AG09309 (cell line): ENCODE results near the gene GALNT15.

Experiments
- DNase-seq: peaks from one replicate; pipeline ENCODE4 v3.0.0-alpha.2; 2010; ENCODE audit warnings: low read depth
- H3K4me3 ChIP-seq: 2 replicates; pipeline ENCODE4 v1.5.1; 2011; ENCODE audit warnings: mild to moderate bottlenecking, low read depth, low read length, moderate library complexity; ENCODE audit not compliant: control insufficient read depth
- TF ChIP-seq, protein P1 (sequence below): IDR thresholded peaks from 2 replicates; pipeline ENCODE4 v1.5.1; 2011; ENCODE audit warnings: mild to moderate bottlenecking, low read depth, low read length, inconsistent platforms; ENCODE audit not compliant: insufficient read depth, control insufficient read depth; ENCODE audit errors: missing control alignments

The GALNT15 gene

DNA sequence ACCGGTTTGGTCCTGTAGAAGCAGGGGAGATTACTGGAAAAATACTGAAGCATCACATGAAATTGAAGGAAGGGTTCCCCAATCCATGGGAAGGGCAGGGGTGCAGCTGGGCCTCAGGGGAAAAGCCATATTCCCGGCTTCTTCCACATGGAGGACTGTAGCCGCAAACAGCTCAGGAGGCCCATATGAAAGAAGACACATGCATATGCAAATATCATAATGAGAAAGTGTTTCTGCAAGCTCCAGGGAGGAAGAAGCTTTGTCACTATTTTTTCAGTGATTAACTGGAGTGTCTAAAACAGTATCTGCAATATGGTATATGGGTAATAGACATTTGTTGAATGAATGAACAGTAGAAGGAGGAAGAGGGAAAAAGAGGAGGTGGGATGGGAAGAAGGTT is 71.1 kb downstream of the GALNT15 start:
- TF ChIP-seq, protein P1, sequence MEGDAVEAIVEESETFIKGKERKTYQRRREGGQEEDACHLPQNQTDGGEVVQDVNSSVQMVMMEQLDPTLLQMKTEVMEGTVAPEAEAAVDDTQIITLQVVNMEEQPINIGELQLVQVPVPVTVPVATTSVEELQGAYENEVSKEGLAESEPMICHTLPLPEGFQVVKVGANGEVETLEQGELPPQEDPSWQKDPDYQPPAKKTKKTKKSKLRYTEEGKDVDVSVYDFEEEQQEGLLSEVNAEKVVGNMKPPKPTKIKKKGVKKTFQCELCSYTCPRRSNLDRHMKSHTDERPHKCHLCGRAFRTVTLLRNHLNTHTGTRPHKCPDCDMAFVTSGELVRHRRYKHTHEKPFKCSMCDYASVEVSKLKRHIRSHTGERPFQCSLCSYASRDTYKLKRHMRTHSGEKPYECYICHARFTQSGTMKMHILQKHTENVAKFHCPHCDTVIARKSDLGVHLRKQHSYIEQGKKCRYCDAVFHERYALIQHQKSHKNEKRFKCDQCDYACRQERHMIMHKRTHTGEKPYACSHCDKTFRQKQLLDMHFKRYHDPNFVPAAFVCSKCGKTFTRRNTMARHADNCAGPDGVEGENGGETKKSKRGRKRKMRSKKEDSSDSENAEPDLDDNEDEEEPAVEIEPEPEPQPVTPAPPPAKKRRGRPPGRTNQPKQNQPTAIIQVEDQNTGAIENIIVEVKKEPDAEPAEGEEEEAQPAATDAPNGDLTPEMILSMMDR: no peak
- H3K4me3 ChIP-seq: no peak overlapping the region

DNA sequence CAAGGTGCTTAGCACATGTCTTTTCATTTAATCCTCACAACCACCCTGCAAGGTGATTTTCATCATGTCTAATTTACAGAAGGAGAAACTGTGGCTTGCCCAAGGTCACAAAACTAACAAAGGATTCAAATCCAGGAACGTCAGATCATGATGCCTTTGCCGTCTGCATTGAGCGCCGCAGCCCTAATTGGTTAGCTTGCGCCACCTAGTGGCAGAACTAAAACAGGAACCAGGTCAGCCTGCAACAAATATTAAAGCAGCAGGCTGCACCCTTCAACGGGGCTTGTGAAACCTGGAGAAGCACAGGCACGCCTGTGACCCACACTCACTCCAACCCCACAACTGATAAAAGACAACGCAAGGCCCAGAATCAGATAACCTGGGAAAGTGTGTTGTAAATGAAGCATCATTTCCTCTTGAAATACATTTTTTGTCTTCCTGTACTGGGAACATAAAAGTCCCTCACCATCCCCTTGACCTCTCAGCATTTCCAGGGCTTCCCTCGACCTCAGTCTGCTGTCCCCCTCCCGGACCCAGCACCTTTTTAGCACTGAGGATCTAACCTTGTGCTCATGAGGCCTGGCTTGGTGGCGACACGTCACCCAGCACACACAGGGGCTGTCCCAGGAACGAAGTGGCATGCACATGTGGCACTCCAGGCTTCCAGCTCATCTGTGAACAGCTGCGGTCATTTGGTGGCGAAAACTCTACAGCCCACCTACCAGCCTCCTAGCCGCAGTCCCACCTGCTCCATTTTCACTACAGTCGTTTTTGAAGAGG is 73.0 kb downstream of the GALNT15 start:
- no peak overlapping the region for H3K4me3 ChIP-seq
- peak; percentile 46 for DNase-seq
- TF ChIP-seq, protein P1: peak; percentile 92

More for the DNA sequence above, 71.1 kb downstream of the GALNT15 start:
- no peak for DNase-seq

DNA sequence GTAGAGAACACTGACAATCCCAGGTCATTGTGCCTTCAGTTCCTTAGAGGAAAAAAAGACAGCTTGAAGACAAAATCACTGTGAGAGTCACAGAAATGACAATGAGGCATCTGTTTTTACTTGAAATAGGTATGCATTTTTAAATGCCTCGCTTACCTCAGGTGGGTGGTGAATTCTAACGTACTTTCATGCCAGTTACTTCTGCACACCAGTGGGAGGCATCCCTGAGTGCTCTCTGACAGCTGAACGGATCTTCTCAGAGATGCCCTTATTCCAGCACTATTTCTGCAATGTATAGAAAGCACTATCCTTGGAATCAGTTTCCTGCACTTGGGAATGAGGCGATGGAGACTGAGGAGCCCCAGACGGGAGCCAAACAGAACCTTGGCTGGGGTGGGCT is 74.1 kb downstream of the GALNT15 start:
- H3K4me3 ChIP-seq: no peak overlapping the region
- no peak for DNase-seq
- TF ChIP-seq, protein P1: no peak

DNA sequence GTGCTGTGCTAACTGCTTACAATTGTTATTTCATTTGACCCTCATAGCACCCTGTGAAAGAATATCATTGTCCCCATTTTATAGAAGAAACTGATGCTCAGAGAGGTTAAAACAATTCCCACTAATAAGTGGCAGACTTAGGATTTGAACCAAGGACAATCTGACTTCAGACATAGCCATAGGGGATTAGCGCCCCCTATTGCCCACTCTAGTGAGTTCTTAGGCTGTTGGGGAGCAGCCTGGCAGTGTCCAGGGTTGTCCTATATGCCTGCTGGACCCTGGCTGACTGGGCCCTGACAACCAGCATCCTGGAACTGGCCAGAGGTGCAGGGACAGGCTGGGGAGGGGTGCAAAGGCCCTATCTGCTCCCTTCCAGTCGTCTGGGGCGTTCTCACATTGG is 74.9 kb downstream of the GALNT15 start:
- no peak for DNase-seq
- H3K4me3 ChIP-seq: no peak overlapping the region
- TF ChIP-seq, protein P1: peak; percentile 57

DNA sequence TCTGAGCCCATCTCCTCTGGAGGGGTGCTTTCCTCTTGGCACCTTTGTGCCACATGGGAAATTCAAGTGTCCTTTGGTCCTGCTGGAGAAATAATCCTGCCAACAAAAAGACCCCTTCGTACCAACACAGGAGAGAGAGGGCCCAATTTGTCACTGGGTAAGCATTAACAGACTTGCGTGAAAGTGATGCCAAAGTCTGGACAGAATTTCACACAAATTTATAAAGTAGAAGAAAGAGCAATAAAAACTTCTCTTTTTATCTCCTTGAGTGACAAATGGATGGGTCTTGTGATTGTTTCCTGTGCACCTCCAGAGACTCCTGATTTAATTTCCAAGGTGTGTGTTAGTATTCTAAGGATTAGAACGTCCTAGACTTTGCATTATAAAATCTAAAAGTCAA is 75.4 kb downstream of the GALNT15 start:
- H3K4me3 ChIP-seq: no peak overlapping the region
- no peak for DNase-seq
- TF ChIP-seq, protein P1: no peak

DNA sequence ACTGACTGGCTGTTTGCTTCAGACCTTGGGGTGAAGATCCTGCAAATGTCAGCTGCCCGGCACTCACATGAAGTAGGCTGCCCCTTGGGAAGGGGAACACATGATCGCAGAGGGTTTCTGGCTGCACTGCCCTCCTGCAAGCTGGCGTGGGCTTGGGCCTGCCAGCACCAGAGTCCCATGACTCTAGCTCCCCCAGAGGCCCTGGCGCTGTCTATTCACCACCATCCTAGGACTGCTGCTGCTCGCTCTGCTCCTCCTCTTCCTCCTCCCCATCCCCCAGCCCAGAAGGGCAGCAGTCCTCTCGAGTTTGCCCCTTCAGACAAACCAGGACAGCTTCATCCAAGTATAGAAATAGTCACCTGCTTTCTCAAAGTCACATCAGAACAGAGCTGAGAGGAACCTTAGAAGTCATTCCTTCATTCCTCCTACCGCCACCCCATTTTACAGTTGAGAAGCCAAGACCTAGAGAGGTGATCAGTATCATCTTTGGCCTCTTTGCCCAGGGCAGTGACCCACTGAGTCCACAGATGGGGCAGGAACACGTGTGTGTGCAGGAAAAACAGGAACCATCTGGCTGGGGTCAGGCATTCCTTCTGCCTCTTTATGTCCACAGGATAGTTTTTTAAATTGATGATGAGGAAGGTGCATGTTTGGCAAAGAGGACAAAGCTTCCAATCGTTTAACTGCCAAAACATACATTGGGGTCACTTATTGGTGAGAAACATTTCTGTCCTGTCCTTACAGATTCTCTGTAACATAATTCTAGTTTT is 77.0 kb downstream of the GALNT15 start:
- no peak for DNase-seq
- H3K4me3 ChIP-seq: no peak overlapping the region
- TF ChIP-seq, protein P1: no peak
